Mucosa of rectum (tissue), 2 donors: Measurements from ENCODE around the gene PIPOX.

Source experiments
- H3K27ac ChIP-seq, 2 donors: one replicate each; pipeline ENCODE4 v1.7.0; 2013; ENCODE audit warnings: inconsistent platforms in 2 of 2, low read depth in 2 of 2, low read length in 2 of 2
- H3K27me3 ChIP-seq, 2 donors: one replicate each; pipeline ENCODE4 v1.7.0; 2013; ENCODE audit warnings: low read length in 2 of 2; ENCODE audit not compliant: control insufficient read depth in 2 of 2, insufficient read depth in 2 of 2
- H3K36me3 ChIP-seq, 2 donors: one replicate each; pipeline ENCODE4 v1.7.0; 2013; ENCODE audit warnings: low read length in 2 of 2; ENCODE audit not compliant: control insufficient read depth in 2 of 2, insufficient read depth in 2 of 2
- H3K4me1 ChIP-seq, 2 donors: one replicate each; pipeline ENCODE4 v1.7.0; 2013; ENCODE audit warnings: low read length in 2 of 2, mild to moderate bottlenecking in 1 of 2; ENCODE audit not compliant: control insufficient read depth in 2 of 2, insufficient read depth in 2 of 2
- H3K4me3 ChIP-seq, 2 donors: one replicate each; pipeline ENCODE4 v1.7.0; 2013; ENCODE audit warnings: low read length in 2 of 2
- H3K9ac ChIP-seq, 2 donors: one replicate each; pipeline ENCODE4 v1.7.0; 2013; ENCODE audit warnings: low read length in 2 of 2, low read depth in 1 of 2, mild to moderate bottlenecking in 1 of 2
- H3K9me3 ChIP-seq, 2 donors: one replicate each; pipeline ENCODE4 v1.7.0; 2013; ENCODE audit warnings: low read length in 2 of 2; ENCODE audit not compliant: control insufficient read depth in 2 of 2
- donor health status: healthy.
- donor health status: Normal muscosa, but diverticular disease.

PIPOX gene

GRCh38 chr17:29071303-29071702, 28.4 kb downstream of the PIPOX start:
- Histone ChIP-seq H3K9me3 (no peaks in the 10 kb centered on the region), H3K4me3 (no peak overlapping the region), H3K4me1 (peaks cover 0 to 3% of the 10 kb centered on the region in 2 donors), H3K9ac (no peak overlapping the region), H3K27me3 (no peaks in the 10 kb centered on the region), H3K36me3 (peaks cover 0 to 5% of the 10 kb centered on the region in 2 donors), H3K27ac (no peak overlapping the region)

GRCh38 chr17:29073045-29073444, 30.1 kb downstream of the PIPOX start:
- no peaks in the 10 kb centered on the region for H3K27me3 ChIP-seq
- H3K4me1 ChIP-seq, result peaks cover 0 to 3% of the 10 kb centered on the region in 2 donors
- H3K36me3 ChIP-seq, result peaks cover 7 to 16% of the 10 kb centered on the region in 2 donors
- H3K4me3 ChIP-seq, result no peak overlapping the region
- H3K9me3 ChIP-seq, result no peaks in the 10 kb centered on the region
- no peak overlapping the region for H3K27ac ChIP-seq
- no peak overlapping the region for H3K9ac ChIP-seq

GRCh38 chr17:29073520-29073919, 30.6 kb downstream of the PIPOX start:
- H3K4me1 ChIP-seq, result peaks cover 0 to 3% of the 10 kb centered on the region in 2 donors
- H3K9ac ChIP-seq, result no peak overlapping the region
- no peaks in the 10 kb centered on the region for H3K9me3 ChIP-seq
- no peak overlapping the region for H3K27ac ChIP-seq
- no peak overlapping the region for H3K4me3 ChIP-seq
- no peaks in the 10 kb centered on the region for H3K27me3 ChIP-seq
- H3K36me3 ChIP-seq, result peaks cover 10 to 20% of the 10 kb centered on the region in 2 donors

- Histone ChIP-seq H3K36me3 (peaks cover 20 to 30% of the 10 kb centered on the region in 2 donors), H3K9me3 (no peaks in the 10 kb centered on the region), H3K9ac (no peak overlapping the region)
These were observed 31.5 kb downstream of the PIPOX start for GRCh38 chr17:29074488-29074887.

GRCh38 chr17:29076087-29076486, 33.1 kb downstream of the PIPOX start:
- peaks cover 22 to 40% of the 10 kb centered on the region in 2 donors for H3K36me3 ChIP-seq
- H3K9ac ChIP-seq, result no peak overlapping the region
- no peaks in the 10 kb centered on the region for H3K4me1 ChIP-seq
- H3K27me3 ChIP-seq, result no peaks in the 10 kb centered on the region
- no peak overlapping the region for H3K27ac ChIP-seq
- H3K4me3 ChIP-seq, result no peak overlapping the region
- no peaks in the 10 kb centered on the region for H3K9me3 ChIP-seq

More at GRCh38 chr17:29074488-29074887, 31.5 kb downstream of the PIPOX start:
- H3K4me1 ChIP-seq, result peaks cover 0 to 3% of the 10 kb centered on the region in 2 donors
- no peak overlapping the region for H3K4me3 ChIP-seq
- no peaks in the 10 kb centered on the region for H3K27me3 ChIP-seq
- H3K27ac ChIP-seq, result no peak overlapping the region

- Histone ChIP-seq H3K27ac (no peak overlapping the region), H3K4me1 (no peaks in the 10 kb centered on the region), H3K9ac (no peak overlapping the region), H3K36me3 (peaks cover 23 to 46% of the 10 kb centered on the region in 2 donors), H3K9me3 (no peaks in the 10 kb centered on the region), H3K4me3 (no peak overlapping the region), H3K27me3 (no peaks in the 10 kb centered on the region)
These were observed 33.8 kb downstream of the PIPOX start for GRCh38 chr17:29076722-29077121.

- H3K36me3 ChIP-seq, result peaks cover 29 to 52% of the 10 kb centered on the region in 2 donors
These were observed 34.4 kb downstream of the PIPOX start for GRCh38 chr17:29077320-29077719.

GRCh38 chr17:29078183-29079045, 35.5 kb downstream of the PIPOX start:
- Histone ChIP-seq H3K36me3 (peaks cover 37 to 61% of the 10 kb centered on the region in 2 donors), H3K27me3 (no peaks in the 10 kb centered on the region), H3K4me3 (no peak overlapping the region), H3K27ac (no peak overlapping the region), H3K9ac (no peak overlapping the region), H3K9me3 (no peaks in the 10 kb centered on the region), H3K4me1 (no peaks in the 10 kb centered on the region)

More at GRCh38 chr17:29077320-29077719, 34.4 kb downstream of the PIPOX start:
- Histone ChIP-seq H3K4me3 (no peak overlapping the region), H3K27ac (no peak overlapping the region), H3K27me3 (no peaks in the 10 kb centered on the region), H3K4me1 (no peaks in the 10 kb centered on the region), H3K9me3 (no peaks in the 10 kb centered on the region), H3K9ac (no peak overlapping the region)

- Histone ChIP-seq H3K4me1 (no peaks in the 10 kb centered on the region), H3K27me3 (no peaks in the 10 kb centered on the region), H3K9me3 (no peaks in the 10 kb centered on the region), H3K4me3 (no peak overlapping the region), H3K27ac (no peak overlapping the region), H3K9ac (no peak overlapping the region), H3K36me3 (peaks cover 45 to 66% of the 10 kb centered on the region in 2 donors)
These were observed 36.5 kb downstream of the PIPOX start for GRCh38 chr17:29079433-29079832.

GRCh38 chr17:29079887-29080286, 36.9 kb downstream of the PIPOX start:
- H3K9ac ChIP-seq, result no peak overlapping the region
- H3K9me3 ChIP-seq, result no peaks in the 10 kb centered on the region
- H3K27me3 ChIP-seq, result no peaks in the 10 kb centered on the region
- no peaks in the 10 kb centered on the region for H3K4me1 ChIP-seq
- peaks cover 49 to 69% of the 10 kb centered on the region in 2 donors for H3K36me3 ChIP-seq
- no peak overlapping the region for H3K4me3 ChIP-seq
- no peak overlapping the region for H3K27ac ChIP-seq
